Endothelial cell of umbilical vein (primary cell): ENCODE data around the gene SMURF2. TPM values are rescaled to one million over a fixed set of nuclear protein-coding genes. Genes with fewer than 3 reads are reported as not detected.
"Not testable (repeated sequence)": the region's sequence is repeated elsewhere in the genome, so short reads cannot be mapped to it uniquely, and the experiment has no call there.

ENCODE experiments used
- BruUV-seq: library from RNA; stranded (reverse); fragments of 400-500 nt; replicated peaks from 2 replicates; lab custom pipeline; 2021; lab: Mats Ljungman, UMichigan
- CTCF ChIA-PET: fragments of 300-600, 350-600 bp; sonication (Branson Sonifier 250); formaldehyde crosslinking; loops from one replicate; lab custom pipeline; 2021; ENCODE audit warnings: antibody characterized with exemption, inconsistent platforms; lab: Charles Lee
- POLR2A ChIA-PET: fragments of 300-600, 350-600 bp; sonication (Branson Sonifier 250); formaldehyde crosslinking; loops from one replicate; lab custom pipeline; 2021; ENCODE audit warnings: antibody characterized with exemption, inconsistent platforms; lab: Charles Lee
- DNase-seq: peaks from one replicate; pipeline ENCODE4 v3.0.0-alpha.2; 2011; ENCODE audit warnings: low read depth, low spot score
- FAIRE-seq: peaks from 2 replicates; lab custom pipeline; 2011; peaks lifted over from hg19 to GRCh38; lab: Jason Lieb, UNC
- H2AFZ ChIP-seq: 2 replicates; pipeline ENCODE4 v1.6.0; 2012; ENCODE audit warnings: low read depth, low read length, control low read depth, inconsistent platforms
- H3K27ac ChIP-seq: 2 replicates; pipeline ENCODE4 v1.5.1; 2011; ENCODE audit warnings: low read depth, mild to moderate bottlenecking, control low read depth, low read length, moderate library complexity; ENCODE audit not compliant: insufficient read depth
- H3K27me3 ChIP-seq, 2 experiments: 2 replicates each; pipeline versions ENCODE4 v1.6.0 to v1.6.1; 2011; ENCODE audit warnings: low read length in 2 of 2, mixed read lengths in 1 of 2; ENCODE audit not compliant: control insufficient read depth in 2 of 2, insufficient read depth in 2 of 2
- H3K36me3 ChIP-seq, 2 experiments: 2 replicates in 1 of 2; 3 replicates in 1 of 2; pipeline ENCODE4 v1.5.1; 2011; ENCODE audit warnings: low read length in 2 of 2, mild to moderate bottlenecking in 1 of 2, moderate library complexity in 1 of 2; ENCODE audit not compliant: control insufficient read depth in 2 of 2, insufficient read depth in 2 of 2; ENCODE audit errors: extremely low read depth in 1 of 2
- H3K4me1 ChIP-seq: 3 replicates; pipeline ENCODE4 v1.5.1; 2011; ENCODE audit warnings: mild to moderate bottlenecking, low read length; ENCODE audit not compliant: control insufficient read depth, insufficient read depth; ENCODE audit errors: extremely low read depth
- H3K4me2 ChIP-seq: 2 replicates; pipeline ENCODE4 v1.6.1; 2011; ENCODE audit warnings: low read length, control low read depth, mixed read lengths; ENCODE audit not compliant: insufficient read depth
- H3K4me3 ChIP-seq, 3 experiments: fragments of 200-600 bp in 1 of 3; sonication (generic), shearing (Covaris generic) in 1 of 3; replicated peaks in 1 of 3; 2 replicates each; pipeline ENCODE4 v1.5.1; 2011 to 2016; ENCODE audit warnings: control low read depth in 3 of 3, low read length in 3 of 3, mild to moderate bottlenecking in 2 of 3, inconsistent platforms in 1 of 3, low read depth in 1 of 3, moderate library complexity in 1 of 3; ENCODE audit not compliant: insufficient read depth in 1 of 3
- H3K79me2 ChIP-seq: 2 replicates; pipeline ENCODE4 v1.6.0; 2012; ENCODE audit warnings: low read length, inconsistent platforms; ENCODE audit not compliant: control insufficient read depth, insufficient read depth
- H3K9ac ChIP-seq: replicated peaks from 2 replicates; pipeline ENCODE3; 2011; ENCODE audit warnings: low read length, control low read depth; ENCODE audit not compliant: insufficient read depth; ENCODE audit errors: extremely low read depth
- H3K9me1 ChIP-seq: replicated peaks from 3 replicates; pipeline ENCODE4 v1.6.0; 2011; ENCODE audit warnings: mild to moderate bottlenecking, low read length; ENCODE audit not compliant: control insufficient read depth, insufficient read depth; ENCODE audit errors: extremely low read depth
- H3K9me3 ChIP-seq: replicated peaks from 2 replicates; pipeline ENCODE4 v1.5.1; 2012; ENCODE audit warnings: low read length, inconsistent platforms; ENCODE audit not compliant: control insufficient read depth, insufficient read depth
- H4K20me1 ChIP-seq: replicated peaks from 2 replicates; pipeline ENCODE3; 2011; ENCODE audit warnings: mild to moderate bottlenecking, low read length; ENCODE audit not compliant: control insufficient read depth, insufficient read depth; ENCODE audit errors: extremely low read depth
- GATA2 ChIP-seq: IDR thresholded peaks from 2 replicates; pipeline ENCODE4 v1.7.0; 2011; ENCODE audit warnings: low read depth, mild to moderate bottlenecking, moderate library complexity, mixed read lengths, low read length; ENCODE audit not compliant: insufficient read length, insufficient read depth
- POLR2A ChIP-seq: IDR thresholded peaks from 2 replicates; pipeline ENCODE4 v1.6.1; 2012; ENCODE audit warnings: low read depth, mild to moderate bottlenecking, control low read depth, low read length
- dilution Hi-C: fragments of 300-500 bp; cut with MboI; formaldehyde crosslinking; loops from one replicate; pipeline ENCODE4 v1.15.0; 2019; ENCODE audit warnings: low sequenced_read_pairs; ENCODE audit not compliant: extremely low pct_ligation_motif_present
- intact Hi-C: fragments of 100-400 bp; cut with micrococcal nuclease; formaldehyde crosslinking; loops from one replicate; pipeline ENCODE4 v1.10.0; 2022
- polyA plus RNA-seq, 4 experiments: library from polyadenylated mRNA; depleted of rRNA in 3 of 4; stranded (reverse) in 3 of 4; unstranded in 1 of 4; fragments of >200 nt; gene quantifications; 2 replicates each; pipeline versions ENCODE4 v1.2.1 to v1.2.3, GENCODE V29; 2011 to 2012; ENCODE audit warnings: missing spikeins in 1 of 4
- total RNA-seq: library from RNA; stranded (reverse); gene quantifications from 2 replicates; pipeline ENCODE4 v1.2.3, GENCODE V29; 2021

The SMURF2 gene
- total and polyA plus RNA-seq, 2 donors (not counting 3 experiments of a cell fraction or from before 2014, with no cell fraction given): 32.9 to 105 TPM

DNA sequence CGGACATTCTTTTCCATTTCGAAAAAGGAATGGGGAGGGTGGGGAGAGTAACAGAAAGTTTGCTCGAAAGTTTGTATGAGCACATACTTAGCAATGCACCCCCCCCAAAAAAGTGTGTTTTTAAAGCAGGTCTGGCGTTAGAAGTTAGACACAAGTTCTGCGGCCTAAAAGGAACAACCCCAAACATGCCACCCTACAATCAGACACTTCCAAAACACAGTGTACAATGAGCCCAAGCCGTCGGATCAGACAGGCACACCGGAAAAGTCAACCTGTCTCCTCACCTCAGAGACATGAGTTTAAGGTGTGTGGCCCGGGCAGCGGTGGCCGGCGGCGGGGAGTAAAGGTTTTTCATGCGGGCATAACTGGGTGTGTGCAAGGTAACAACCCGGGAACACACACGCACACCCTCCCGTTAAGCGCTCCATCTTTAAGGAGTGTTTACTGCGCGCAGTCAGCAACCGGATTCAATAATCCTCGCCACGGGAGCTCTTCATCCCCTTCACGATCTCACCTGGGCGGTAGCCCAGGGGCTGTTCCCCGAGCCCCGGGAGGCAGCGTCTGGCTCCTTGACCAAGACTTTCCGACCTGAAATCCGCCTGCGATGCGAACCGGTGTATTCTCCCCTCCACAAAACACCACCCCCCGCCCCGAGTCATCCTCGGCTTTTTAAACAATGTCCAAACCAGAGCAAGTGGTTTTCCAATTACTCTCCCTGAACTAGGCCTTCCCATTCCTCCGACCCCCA lies 955 bp downstream of the SMURF2 start:
- Histone ChIP-seq H3K27ac (peak overlapping the region; percentile 86), H3K79me2 (peaks cover 68% of the 10 kb centered on the region), H3K4me3 (peak overlapping the region; percentile 92 to 97 (median 95)), H3K9ac (peak overlapping the region; percentile 97), H3K4me1 (peaks cover 37% of the 10 kb centered on the region), H3K4me2 (peak overlapping the region; percentile 95)
- H2AFZ ChIP-seq, BruUV-seq, dilution Hi-C loops, H4K20me1 ChIP-seq, H3K9me3 ChIP-seq, H3K9me1 ChIP-seq, DNase-seq, intact Hi-C loops, H3K27me3 ChIP-seq, FAIRE-seq, H3K36me3 ChIP-seq: not testable (repeated sequence)
- TF ChIP-seq POLR2A: peak; percentile 64
- CTCF ChIA-PET: interaction anchor here (0.8 to 1.4 kb wide), 6 partner anchors 12 to 79 kb away, joined by 3 to 8 read pairs (median 4); no protein-coding TSS in a partner anchor
- POLR2A ChIA-PET: interaction anchor here (1.9 kb wide), 1 partner anchor 47 kb away, joined by 10 read pairs; no protein-coding TSS in a partner anchor

- peaks cover 76% of the 10 kb centered on the region for H3K79me2 ChIP-seq
- H3K9me3 ChIP-seq, POLR2A ChIA-PET, H4K20me1 ChIP-seq, dilution Hi-C loops, CTCF ChIA-PET, H3K36me3 ChIP-seq, H2AFZ ChIP-seq, H3K27me3 ChIP-seq, intact Hi-C loops, FAIRE-seq, H3K9me1 ChIP-seq: not testable (repeated sequence)
- H3K4me3 ChIP-seq: peak overlapping the region; percentile 92 to 97 (median 95)
- peak; percentile 59 for DNase-seq
- peak overlapping the region; percentile 97 for H3K9ac ChIP-seq
- peak overlapping the region; percentile 95 for H3K4me2 ChIP-seq
- TF ChIP-seq GATA2 (peak; percentile 27), POLR2A (peak; percentile 16)
- TSS peak; percentile 24 for BruUV-seq
- H3K4me1 ChIP-seq: peaks cover 37% of the 10 kb centered on the region
- peak overlapping the region; percentile 86 for H3K27ac ChIP-seq
These were observed 1.7 kb downstream of the SMURF2 start for GRCh38 chr17:64660195-64660977.
